OCI-LY3 (cell line): ENCODE results near the gene HCRTR1.
"Not testable (repeated sequence)": the region's sequence is repeated elsewhere in the genome, so short reads cannot be mapped to it uniquely, and the experiment has no call there.

Source experiments
- EZH2phosphoT487 ChIP-seq: fragments of 200-600 bp; shearing (Covaris generic); IDR thresholded peaks from 2 replicates; pipeline ENCODE4 v1.6.1; 2018; ENCODE audit warnings: antibody characterized with exemption, mixed run types, low read depth
- TF ChIP-seq, protein P1 (sequence below): fragments of 200-600, 300-600 bp; sonication (generic); IDR thresholded peaks from 2 replicates; pipeline ENCODE4 v1.5.1; 2014; ENCODE audit warnings: antibody characterized with exemption, low read length, low read depth

GRCh38 chr1:31587328-31587699 lies 30.2 kb upstream of the HCRTR1 start:
- TF ChIP-seq, protein P1, sequence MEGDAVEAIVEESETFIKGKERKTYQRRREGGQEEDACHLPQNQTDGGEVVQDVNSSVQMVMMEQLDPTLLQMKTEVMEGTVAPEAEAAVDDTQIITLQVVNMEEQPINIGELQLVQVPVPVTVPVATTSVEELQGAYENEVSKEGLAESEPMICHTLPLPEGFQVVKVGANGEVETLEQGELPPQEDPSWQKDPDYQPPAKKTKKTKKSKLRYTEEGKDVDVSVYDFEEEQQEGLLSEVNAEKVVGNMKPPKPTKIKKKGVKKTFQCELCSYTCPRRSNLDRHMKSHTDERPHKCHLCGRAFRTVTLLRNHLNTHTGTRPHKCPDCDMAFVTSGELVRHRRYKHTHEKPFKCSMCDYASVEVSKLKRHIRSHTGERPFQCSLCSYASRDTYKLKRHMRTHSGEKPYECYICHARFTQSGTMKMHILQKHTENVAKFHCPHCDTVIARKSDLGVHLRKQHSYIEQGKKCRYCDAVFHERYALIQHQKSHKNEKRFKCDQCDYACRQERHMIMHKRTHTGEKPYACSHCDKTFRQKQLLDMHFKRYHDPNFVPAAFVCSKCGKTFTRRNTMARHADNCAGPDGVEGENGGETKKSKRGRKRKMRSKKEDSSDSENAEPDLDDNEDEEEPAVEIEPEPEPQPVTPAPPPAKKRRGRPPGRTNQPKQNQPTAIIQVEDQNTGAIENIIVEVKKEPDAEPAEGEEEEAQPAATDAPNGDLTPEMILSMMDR, result not testable (repeated sequence)
- not testable (repeated sequence) for TF ChIP-seq EZH2phosphoT487
